Islet precursor cell (in vitro differentiated cells): ENCODE results near the gene EPHB6.

Experiments
- DNase-seq: peaks from one replicate; pipeline ENCODE4 v3.0.0-alpha.2; 2018

Gene EPHB6

GRCh38 chr7:142901426-142902259 is 46.8 kb downstream of the EPHB6 start:
- DNase-seq: peak; percentile 52

- no peak for DNase-seq
These were observed 49.3 kb downstream of the EPHB6 start for GRCh38 chr7:142904128-142904527.

- no peak for DNase-seq
These were observed 50.9 kb downstream of the EPHB6 start for GRCh38 chr7:142905759-142906158.

- no peak for DNase-seq
These were observed 51.8 kb downstream of the EPHB6 start for GRCh38 chr7:142906643-142907042.

GRCh38 chr7:142908290-142908689 is 53.4 kb downstream of the EPHB6 start:
- peak; percentile 22 for DNase-seq

- peak; percentile 43 for DNase-seq
These were observed 54.3 kb downstream of the EPHB6 start for GRCh38 chr7:142908921-142909890.

- no peak for DNase-seq
These were observed 55.2 kb downstream of the EPHB6 start for GRCh38 chr7:142910031-142910433.

GRCh38 chr7:142910481-142910880 is 55.6 kb downstream of the EPHB6 start:
- no peak for DNase-seq

- DNase-seq: peak; percentile 45
These were observed 58.2 kb downstream of the EPHB6 start for GRCh38 chr7:142913051-142913450.

GRCh38 chr7:142913566-142913965 is 58.7 kb downstream of the EPHB6 start:
- peak; percentile 4 for DNase-seq

GRCh38 chr7:142914121-142914520 is 59.2 kb downstream of the EPHB6 start:
- DNase-seq: no peak

GRCh38 chr7:142915315-142915714 is 60.4 kb downstream of the EPHB6 start:
- peak; percentile 20 for DNase-seq

- peak; percentile 59 for DNase-seq
These were observed 61.6 kb downstream of the EPHB6 start for GRCh38 chr7:142916508-142916907.

- DNase-seq: peak; percentile 10
These were observed 62.6 kb downstream of the EPHB6 start for GRCh38 chr7:142917447-142917846.

- peak; percentile 20 for DNase-seq
These were observed 64.0 kb downstream of the EPHB6 start for GRCh38 chr7:142918901-142919300.

- DNase-seq: peak; percentile 14
These were observed 64.8 kb downstream of the EPHB6 start for GRCh38 chr7:142919656-142920055.
